Measurements from ENCODE around the gene ZSCAN29.

DNA sequence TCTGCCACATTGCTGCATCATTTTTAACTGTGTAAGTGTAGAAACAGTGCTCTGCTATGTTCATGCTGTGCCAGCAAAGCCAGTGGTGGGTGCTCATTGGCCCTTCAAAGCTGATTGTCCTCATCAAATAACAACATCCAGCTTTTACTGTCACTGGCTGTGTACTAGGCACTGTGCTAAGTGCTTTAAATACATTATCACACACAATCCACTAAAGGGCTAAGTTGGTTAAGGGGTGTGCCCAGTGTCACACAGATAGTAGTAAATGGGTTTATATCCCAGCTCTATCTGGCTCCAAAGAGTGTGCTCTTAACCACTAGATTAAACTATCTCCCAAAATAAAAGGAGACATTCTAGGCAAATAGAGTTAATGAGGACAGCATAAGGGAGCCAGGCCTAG is 7.8 kb upstream of the ZSCAN29 start:
- TF ChIP-seq FOXM1 (IDR thresholded peaks at IDR 0.05; ENCODE audit: low read depth) (no peak), CHD2 (IDR thresholded peaks at IDR 0.05; ENCODE audit: low read length, partially characterized antibody) (no peak)
- TF ChIP-seq, protein P1, sequence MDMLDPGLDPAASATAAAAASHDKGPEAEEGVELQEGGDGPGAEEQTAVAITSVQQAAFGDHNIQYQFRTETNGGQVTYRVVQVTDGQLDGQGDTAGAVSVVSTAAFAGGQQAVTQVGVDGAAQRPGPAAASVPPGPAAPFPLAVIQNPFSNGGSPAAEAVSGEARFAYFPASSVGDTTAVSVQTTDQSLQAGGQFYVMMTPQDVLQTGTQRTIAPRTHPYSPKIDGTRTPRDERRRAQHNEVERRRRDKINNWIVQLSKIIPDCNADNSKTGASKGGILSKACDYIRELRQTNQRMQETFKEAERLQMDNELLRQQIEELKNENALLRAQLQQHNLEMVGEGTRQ (IDR thresholded peaks at IDR 0.05; ENCODE audit: borderline replicate concordance, low read depth, low read length), result no peak
- TF ChIP-seq, protein P2, sequence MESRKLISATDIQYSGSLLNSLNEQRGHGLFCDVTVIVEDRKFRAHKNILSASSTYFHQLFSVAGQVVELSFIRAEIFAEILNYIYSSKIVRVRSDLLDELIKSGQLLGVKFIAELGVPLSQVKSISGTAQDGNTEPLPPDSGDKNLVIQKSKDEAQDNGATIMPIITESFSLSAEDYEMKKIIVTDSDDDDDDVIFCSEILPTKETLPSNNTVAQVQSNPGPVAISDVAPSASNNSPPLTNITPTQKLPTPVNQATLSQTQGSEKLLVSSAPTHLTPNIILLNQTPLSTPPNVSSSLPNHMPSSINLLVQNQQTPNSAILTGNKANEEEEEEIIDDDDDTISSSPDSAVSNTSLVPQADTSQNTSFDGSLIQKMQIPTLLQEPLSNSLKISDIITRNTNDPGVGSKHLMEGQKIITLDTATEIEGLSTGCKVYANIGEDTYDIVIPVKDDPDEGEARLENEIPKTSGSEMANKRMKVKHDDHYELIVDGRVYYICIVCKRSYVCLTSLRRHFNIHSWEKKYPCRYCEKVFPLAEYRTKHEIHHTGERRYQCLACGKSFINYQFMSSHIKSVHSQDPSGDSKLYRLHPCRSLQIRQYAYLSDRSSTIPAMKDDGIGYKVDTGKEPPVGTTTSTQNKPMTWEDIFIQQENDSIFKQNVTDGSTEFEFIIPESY (IDR thresholded peaks at IDR 0.05; ENCODE audit: borderline replicate concordance, low read depth), result no peak
- TF ChIP-seq, protein P3, sequence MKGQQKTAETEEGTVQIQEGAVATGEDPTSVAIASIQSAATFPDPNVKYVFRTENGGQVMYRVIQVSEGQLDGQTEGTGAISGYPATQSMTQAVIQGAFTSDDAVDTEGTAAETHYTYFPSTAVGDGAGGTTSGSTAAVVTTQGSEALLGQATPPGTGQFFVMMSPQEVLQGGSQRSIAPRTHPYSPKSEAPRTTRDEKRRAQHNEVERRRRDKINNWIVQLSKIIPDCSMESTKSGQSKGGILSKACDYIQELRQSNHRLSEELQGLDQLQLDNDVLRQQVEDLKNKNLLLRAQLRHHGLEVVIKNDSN (IDR thresholded peaks at IDR 0.05; ENCODE audit: borderline replicate concordance, low read depth), result no peak
